GM12878 (cell line): Measurements from ENCODE around the gene TRIM56. TPM values are rescaled to one million over a fixed set of nuclear protein-coding genes. Genes with fewer than 3 reads are reported as not detected.
"Not testable (repeated sequence)": the region's sequence is repeated elsewhere in the genome, so short reads cannot be mapped to it uniquely, and the experiment has no call there.

Experiments used
- ATAC-seq: fragments of 200-7000 bp; cut with Tn5 transposase; 3 replicates; pipeline ENCODE4 v1.9.1; 2020; ENCODE audit warnings: mild to moderate bottlenecking, moderate library complexity
- BruUV-seq: library from RNA; stranded (reverse); fragments of 400-500 nt; replicated peaks from 2 replicates; lab custom pipeline; 2021; lab: Mats Ljungman, UMichigan
- CTCF ChIA-PET: fragments of 300-600 bp; sonication (Branson Sonifier 250); formaldehyde crosslinking; extraction: SDS; loops from one replicate; lab custom pipeline; 2021; ENCODE audit warnings: inconsistent platforms; lab: Yijun Ruan, JAX
- POLR2A ChIA-PET: fragments of 350-600 bp; formaldehyde crosslinking; extraction: SDS; loops from one replicate; lab custom pipeline; 2021; ENCODE audit warnings: inconsistent platforms; lab: Charles Lee
- RAD21 ChIA-PET: fragments of 300-600 bp; sonication (Branson Sonifier 250); formaldehyde crosslinking; loops from one replicate; lab custom pipeline; 2023; ENCODE audit warnings: antibody characterized with exemption; ENCODE audit not compliant: unreplicated experiment; lab: Charles Lee
- SMC1A ChIA-PET: fragments of 300-600 bp; sonication (Branson Sonifier 250); formaldehyde crosslinking; loops from one replicate; lab custom pipeline; 2023; ENCODE audit not compliant: unreplicated experiment, uncharacterized antibody; lab: Charles Lee
- DNase-seq: peaks from one replicate; pipeline ENCODE4 v3.0.0-alpha.2; 2011; ENCODE audit warnings: low read depth, low spot score
- FAIRE-seq: peaks from 3 replicates; lab custom pipeline; 2011; peaks lifted over from hg19 to GRCh38; lab: Jason Lieb, UNC
- H2AFZ ChIP-seq: 2 replicates; pipeline ENCODE4 v1.6.0; 2011; ENCODE audit warnings: low read depth, low read length, control low read depth; ENCODE audit not compliant: control insufficient read depth
- H3K27ac ChIP-seq: 2 replicates; pipeline ENCODE4 v1.5.1; 2011; ENCODE audit warnings: control low read depth; ENCODE audit not compliant: control insufficient read depth, insufficient read depth
- H3K27me3 ChIP-seq, 2 experiments: replicated peaks in 1 of 2; 2 replicates each; pipeline versions ENCODE4 v1.6.0 to v1.6.1; 2011; ENCODE audit warnings: low read length in 1 of 2; ENCODE audit not compliant: control insufficient read depth in 2 of 2, insufficient read depth in 2 of 2
- H3K36me3 ChIP-seq, 2 experiments: 2 replicates each; pipeline ENCODE4 v1.5.1; 2011; ENCODE audit warnings: low read length in 1 of 2; ENCODE audit not compliant: control insufficient read depth in 2 of 2, insufficient read depth in 2 of 2
- H3K4me1 ChIP-seq: 2 replicates; pipeline ENCODE4 v1.6.1; 2011; ENCODE audit warnings: mild to moderate bottlenecking, low read length, moderate library complexity, mixed read lengths; ENCODE audit not compliant: control insufficient read depth, insufficient read depth
- H3K4me2 ChIP-seq: 2 replicates; pipeline ENCODE4 v1.6.0; 2011; ENCODE audit warnings: control low read depth; ENCODE audit not compliant: control insufficient read depth, insufficient read depth
- H3K4me3 ChIP-seq: fragments of 200-600 bp; sonication (generic); 2 replicates; pipeline ENCODE4 v1.5.1; 2016
- H3K79me2 ChIP-seq: 2 replicates; pipeline ENCODE4 v1.6.0; 2011; ENCODE audit warnings: low read length; ENCODE audit not compliant: control insufficient read depth, insufficient read depth
- H3K9ac ChIP-seq: 2 replicates; pipeline ENCODE4 v1.8.0; 2011; ENCODE audit warnings: low read length, control low read depth, mixed read lengths; ENCODE audit not compliant: control insufficient read depth, insufficient read depth
- H3K9me3 ChIP-seq: replicated peaks from 3 replicates; pipeline ENCODE4 v1.5.1; 2011; ENCODE audit warnings: mild to moderate bottlenecking, low read length; ENCODE audit not compliant: control insufficient read depth, insufficient read depth
- H4K20me1 ChIP-seq: 2 replicates; pipeline ENCODE4 v1.6.0; 2011; ENCODE audit not compliant: control insufficient read depth, insufficient read depth
- FOS ChIP-seq: IDR thresholded peaks from 3 replicates; pipeline ENCODE4 v1.6.1; 2011; ENCODE audit warnings: borderline replicate concordance; ENCODE audit not compliant: insufficient read length; ENCODE audit errors: extremely low read depth
- PML ChIP-seq: IDR thresholded peaks from 2 replicates; pipeline ENCODE4 v1.6.1; 2012; ENCODE audit warnings: low read length, inconsistent platforms
- RBBP5 ChIP-seq: fragments of 200-600 bp; sonication (generic); conservative IDR thresholded peaks from 2 replicates; pipeline ENCODE4 v1.6.1; 2016
- RELA ChIP-seq: fragments of 450-650 bp; IDR thresholded peaks from 2 replicates; pipeline ENCODE4 v1.8.0; 2014; ENCODE audit warnings: borderline replicate concordance; ENCODE audit not compliant: partially characterized antibody
- TBL1XR1 ChIP-seq: IDR thresholded peaks from 2 replicates; pipeline ENCODE4 v1.6.1; 2012; ENCODE audit warnings: low read depth, low read length, improper control_type of control experiment
- ZNF622 ChIP-seq: fragments of 450-650 bp; IDR thresholded peaks from 2 replicates; pipeline ENCODE4 v1.6.1; 2017; ENCODE audit warnings: mild to moderate bottlenecking, inconsistent platforms
- WGBS: methylation state at CpG from one replicate; pipeline ENCODE4 v1.1.6; 2016; ENCODE audit warnings: low lambda C conversion rate; ENCODE audit not compliant: insufficient replicate concordance, insufficient coverage; ENCODE audit errors: missing lambda C conversion rate; 5-methylcytosine and 5-hydroxymethylcytosine counted together
- in situ Hi-C: fragments of 300-500 bp; cut with MboI; formaldehyde crosslinking; loops from 9 replicates; pipeline ENCODE4 v1.14.3; 2018; ENCODE audit warnings: mixed read lengths
- intact Hi-C: fragments of 100-400 bp; cut with micrococcal nuclease; formaldehyde crosslinking; loops from one replicate; pipeline ENCODE4 v1.14.2; 2022; ENCODE audit not compliant: unreplicated experiment
- polyA plus RNA-seq, 11 experiments: library from polyadenylated mRNA; depleted of rRNA in 4 of 11; unstranded in 6 of 11; stranded (reverse) in 5 of 11; fragments of >200 nt; fragmentation: Nextera tagmentation in 4 of 11; fragmentation: Illumina TruSeq in 1 of 11; extraction: Ambion mirVana in 4 of 11; extraction: Trizol in 1 of 11; gene quantifications; 1 replicate in 1 of 11; 2 replicates in 10 of 11; pipeline versions ENCODE4 v1.2.1 to v1.2.3, GENCODE V29; 2011 to 2016; ENCODE audit warnings: inconsistent platforms in 2 of 11, missing spikeins in 2 of 11, low read depth in 1 of 11
- total RNA-seq, 4 experiments: library from RNA; depleted of rRNA in 3 of 4; stranded (reverse); fragments of >200 nt in 3 of 4; fragmentation: Illumina TruSeq in 1 of 4; extraction: Trizol in 1 of 4; gene quantifications; 2 replicates each; pipeline versions ENCODE4 v1.2.1 to v1.2.3, GENCODE V29; 2013 to 2021
- TF ChIP-seq, protein P1 (sequence below): fragments of 150-350 bp; IDR thresholded peaks from 2 replicates; pipeline ENCODE4 v1.6.1; 2016; ENCODE audit warnings: low read depth, low read length

TRIM56 gene
- total and polyA plus RNA-seq, 10 of the 15 experiments (the other 5 are each of a cell fraction or from before 2014, with no cell fraction given), result 3.2 to 37.5 (median 11.8) TPM

DNA sequence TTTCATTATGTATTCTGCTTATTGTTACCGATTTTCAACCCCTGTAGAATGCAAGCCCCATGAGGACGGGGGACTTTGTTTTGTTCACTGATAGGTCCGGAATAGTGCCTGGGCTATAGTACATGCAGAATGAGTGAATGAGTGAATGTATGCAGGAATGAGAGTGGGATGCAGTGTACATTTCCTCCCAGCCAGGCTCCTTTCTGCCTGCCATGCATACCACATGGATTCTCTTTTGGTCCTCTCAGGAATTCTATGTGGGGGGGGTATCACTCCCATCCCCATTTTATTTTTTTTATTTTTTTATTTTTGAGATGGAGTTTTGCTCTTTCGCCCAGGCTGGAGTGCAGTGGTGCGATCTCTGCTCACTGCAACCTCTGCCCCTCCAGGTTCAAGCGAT, 16.7 kb downstream of the TRIM56 start (continued):
- no peak for TF ChIP-seq RELA
- TF ChIP-seq ZNF622, result no peak

GRCh38 chr7:101103701-101104100, 18.4 kb downstream of the TRIM56 start:
- H3K79me2 ChIP-seq, H3K4me2 ChIP-seq, intact Hi-C loops, ATAC-seq, H3K4me3 ChIP-seq, FAIRE-seq, H3K27me3 ChIP-seq, RAD21 ChIA-PET, H3K36me3 ChIP-seq, in situ Hi-C loops, SMC1A ChIA-PET, H3K4me1 ChIP-seq, H3K9me3 ChIP-seq, DNase-seq, H4K20me1 ChIP-seq, H3K9ac ChIP-seq, H2AFZ ChIP-seq, POLR2A ChIA-PET, BruUV-seq, H3K27ac ChIP-seq: not testable (repeated sequence)
- CTCF ChIA-PET, result interaction anchor here (1.6 kb wide), 1 partner anchor 35 kb away, joined by 4 read pairs; no protein-coding TSS in a partner anchor
- WGBS, result 46% methylated on average over 10 of the region's 10 CpGs

GRCh38 chr7:101104193-101104713, 19.0 kb downstream of the TRIM56 start:
- intact Hi-C loops, result no loop called here

More at GRCh38 chr7:101104193-101104713, 19.0 kb downstream of the TRIM56 start:
- ChIA-PET POLR2A (interaction anchor here (1.1 kb wide), 1 partner anchor 86 kb away, joined by 3 read pairs; no protein-coding TSS in a partner anchor), RAD21 (no interaction called here), SMC1A (no interaction called here), CTCF (interaction anchor here (0.6 to 1.5 kb wide), 2 partner anchors 27 to 89 kb away, joined by 4 to 6 read pairs; no protein-coding TSS in a partner anchor)
- no peak for FAIRE-seq
- H3K36me3 ChIP-seq, result no peaks in the 10 kb centered on the region
- H4K20me1 ChIP-seq, result no peaks in the 10 kb centered on the region
- no peak for DNase-seq
- BruUV-seq, result no TSS peak
- H3K27me3 ChIP-seq, result no peaks in the 10 kb centered on the region
- peaks cover 11% of the 10 kb centered on the region for H3K4me1 ChIP-seq
- ATAC-seq, result no peak
- H3K4me2 ChIP-seq, result no peak overlapping the region
- H3K27ac ChIP-seq, result no peak overlapping the region
- no peak overlapping the region for H2AFZ ChIP-seq
- 61% methylated on average over 14 of the region's 15 CpGs for WGBS
- no peaks in the 10 kb centered on the region for H3K9me3 ChIP-seq
- H3K79me2 ChIP-seq, result no peaks in the 10 kb centered on the region
- H3K9ac ChIP-seq, result no peak overlapping the region
- no peak for TF ChIP-seq TBL1XR1
- TF ChIP-seq PML, result no peak
- TF ChIP-seq FOS, result no peak
- TF ChIP-seq RBBP5, result no peak
- TF ChIP-seq, protein P1, sequence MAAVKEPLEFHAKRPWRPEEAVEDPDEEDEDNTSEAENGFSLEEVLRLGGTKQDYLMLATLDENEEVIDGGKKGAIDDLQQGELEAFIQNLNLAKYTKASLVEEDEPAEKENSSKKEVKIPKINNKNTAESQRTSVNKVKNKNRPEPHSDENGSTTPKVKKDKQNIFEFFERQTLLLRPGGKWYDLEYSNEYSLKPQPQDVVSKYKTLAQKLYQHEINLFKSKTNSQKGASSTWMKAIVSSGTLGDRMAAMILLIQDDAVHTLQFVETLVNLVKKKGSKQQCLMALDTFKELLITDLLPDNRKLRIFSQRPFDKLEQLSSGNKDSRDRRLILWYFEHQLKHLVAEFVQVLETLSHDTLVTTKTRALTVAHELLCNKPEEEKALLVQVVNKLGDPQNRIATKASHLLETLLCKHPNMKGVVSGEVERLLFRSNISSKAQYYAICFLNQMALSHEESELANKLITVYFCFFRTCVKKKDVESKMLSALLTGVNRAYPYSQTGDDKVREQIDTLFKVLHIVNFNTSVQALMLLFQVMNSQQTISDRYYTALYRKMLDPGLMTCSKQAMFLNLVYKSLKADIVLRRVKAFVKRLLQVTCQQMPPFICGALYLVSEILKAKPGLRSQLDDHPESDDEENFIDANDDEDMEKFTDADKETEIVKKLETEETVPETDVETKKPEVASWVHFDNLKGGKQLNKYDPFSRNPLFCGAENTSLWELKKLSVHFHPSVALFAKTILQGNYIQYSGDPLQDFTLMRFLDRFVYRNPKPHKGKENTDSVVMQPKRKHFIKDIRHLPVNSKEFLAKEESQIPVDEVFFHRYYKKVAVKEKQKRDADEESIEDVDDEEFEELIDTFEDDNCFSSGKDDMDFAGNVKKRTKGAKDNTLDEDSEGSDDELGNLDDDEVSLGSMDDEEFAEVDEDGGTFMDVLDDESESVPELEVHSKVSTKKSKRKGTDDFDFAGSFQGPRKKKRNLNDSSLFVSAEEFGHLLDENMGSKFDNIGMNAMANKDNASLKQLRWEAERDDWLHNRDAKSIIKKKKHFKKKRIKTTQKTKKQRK, result no peak
- in situ Hi-C loops, result no loop called here
- no peak overlapping the region for H3K4me3 ChIP-seq
